ENCODE results near the gene TNRC6C.

TNRC6C gene

DNA sequence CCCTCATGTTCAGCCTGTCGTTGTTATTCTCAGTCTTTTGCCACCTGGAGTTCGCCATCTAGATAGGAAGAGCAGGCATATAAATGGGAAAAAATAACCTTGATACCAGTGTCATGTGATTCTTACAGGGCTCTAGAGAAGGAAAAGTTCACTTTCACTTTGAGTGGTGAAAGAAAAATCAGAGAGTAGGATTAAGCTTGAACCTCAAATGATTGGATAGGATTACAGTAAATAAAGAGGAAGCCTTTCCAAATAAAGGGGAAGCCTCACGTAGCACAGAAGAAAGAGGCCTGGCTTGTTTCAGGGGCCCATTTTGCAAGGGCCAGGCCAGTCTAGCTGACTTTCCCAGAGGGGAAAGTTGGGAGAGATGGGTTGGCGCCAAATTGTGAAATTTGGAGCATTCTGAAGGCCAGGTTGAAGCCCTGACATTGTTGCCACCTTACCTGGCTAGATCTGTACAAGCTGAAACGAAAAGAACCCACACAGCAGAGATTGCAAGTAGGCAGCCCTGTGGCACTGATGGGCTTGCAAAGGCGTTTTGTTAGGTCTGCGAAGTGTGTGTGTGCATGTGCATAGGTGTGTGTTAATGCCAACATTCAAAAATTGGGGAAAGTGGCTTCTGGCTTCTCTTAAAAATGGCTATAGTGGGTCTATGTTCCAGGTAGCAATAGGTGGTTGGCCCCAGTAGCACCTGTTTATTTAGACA is 131.2 kb downstream of the TNRC6C start:
- no peak for DNase-seq

DNA sequence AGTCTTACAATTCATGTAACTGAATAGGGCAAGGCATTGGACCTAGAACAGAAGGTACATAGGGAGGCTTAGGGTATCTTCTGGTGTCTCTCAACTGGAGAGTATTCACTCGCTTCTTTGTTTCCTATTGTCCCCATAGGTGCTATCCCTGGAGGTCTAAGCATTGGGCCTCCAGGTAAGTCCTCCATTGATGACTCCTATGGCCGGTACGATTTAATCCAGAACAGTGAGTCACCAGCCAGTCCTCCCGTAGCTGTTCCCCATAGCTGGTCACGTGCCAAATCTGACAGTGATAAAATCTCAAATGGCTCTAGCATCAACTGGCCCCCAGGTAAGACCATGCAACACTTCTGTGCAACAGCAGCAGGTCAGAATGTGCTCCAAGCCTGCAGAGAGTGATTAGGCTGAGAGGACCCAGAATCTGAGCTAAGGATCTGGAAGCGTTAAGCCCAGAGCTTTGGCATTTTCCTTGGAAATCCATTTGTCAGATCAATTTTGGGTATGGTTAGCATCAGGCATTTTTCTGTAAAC is 134.4 kb downstream of the TNRC6C start:
- no peak for DNase-seq

- DNase-seq, result no peak
Observed at GRCh38 chr17:78095035-78095434, 136.5 kb downstream of the TNRC6C start.

DNA sequence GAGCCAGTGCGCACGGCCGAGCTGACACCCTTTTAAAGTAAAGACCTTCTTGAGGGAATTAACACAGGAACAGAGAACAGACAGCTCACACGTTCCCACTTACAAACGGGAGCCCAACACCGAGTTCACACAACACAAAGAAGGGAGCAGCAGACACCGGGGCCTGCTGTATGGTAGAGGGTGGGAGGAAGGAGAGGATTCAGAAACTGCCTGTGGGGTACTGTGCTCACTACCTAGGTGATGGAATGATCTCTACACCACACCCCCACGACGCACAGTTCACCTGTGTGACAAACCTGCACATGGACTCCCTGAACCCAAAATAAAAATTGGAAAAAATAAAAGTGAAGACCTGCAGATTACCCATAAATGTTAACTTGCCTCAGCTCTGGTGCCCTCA is 137.6 kb downstream of the TNRC6C start:
- DNase-seq, result no peak

DNA sequence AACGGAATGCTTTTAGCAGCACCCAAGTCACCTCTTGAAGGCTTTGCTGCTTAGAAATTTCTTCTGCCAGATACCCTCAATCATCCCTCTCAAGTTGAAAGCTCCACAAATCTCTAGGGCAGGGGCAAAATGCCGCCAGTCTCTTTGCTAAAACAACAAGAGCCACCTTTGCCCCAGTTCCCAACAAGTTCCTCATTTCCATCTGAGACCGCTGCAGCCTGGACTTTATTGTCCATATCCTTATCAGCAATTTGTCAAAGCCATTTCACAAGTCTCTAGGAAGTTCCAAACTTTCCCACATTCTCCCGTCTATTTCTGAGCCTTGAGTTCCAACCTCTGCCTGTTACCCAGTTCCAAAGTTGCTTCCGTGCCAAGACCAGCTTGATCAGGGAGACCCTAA is 142.6 kb downstream of the TNRC6C start:
- no peak for DNase-seq

DNA sequence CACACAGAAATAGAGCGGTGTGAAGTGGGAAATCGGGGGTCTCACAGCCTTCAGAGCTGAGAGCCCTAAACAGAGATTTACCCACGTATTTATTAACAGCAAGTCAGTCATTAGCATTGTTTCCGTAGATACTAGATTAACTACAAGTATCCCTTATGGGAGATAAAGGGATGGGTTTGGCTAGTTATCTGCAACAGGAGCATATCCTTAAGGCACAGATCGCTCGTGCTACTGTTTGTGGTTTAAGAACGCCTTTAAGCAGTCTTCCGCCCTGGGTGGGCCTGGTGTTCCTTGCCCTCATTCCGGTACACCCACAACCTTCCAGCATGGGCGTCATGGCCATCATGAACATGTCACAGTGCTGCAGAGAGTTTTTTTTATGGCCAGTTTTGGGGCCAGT is 143.0 kb downstream of the TNRC6C start:
- no peak for DNase-seq

GRCh38 chr17:78103311-78103710 is 144.8 kb downstream of the TNRC6C start:
- no peak for DNase-seq

DNA sequence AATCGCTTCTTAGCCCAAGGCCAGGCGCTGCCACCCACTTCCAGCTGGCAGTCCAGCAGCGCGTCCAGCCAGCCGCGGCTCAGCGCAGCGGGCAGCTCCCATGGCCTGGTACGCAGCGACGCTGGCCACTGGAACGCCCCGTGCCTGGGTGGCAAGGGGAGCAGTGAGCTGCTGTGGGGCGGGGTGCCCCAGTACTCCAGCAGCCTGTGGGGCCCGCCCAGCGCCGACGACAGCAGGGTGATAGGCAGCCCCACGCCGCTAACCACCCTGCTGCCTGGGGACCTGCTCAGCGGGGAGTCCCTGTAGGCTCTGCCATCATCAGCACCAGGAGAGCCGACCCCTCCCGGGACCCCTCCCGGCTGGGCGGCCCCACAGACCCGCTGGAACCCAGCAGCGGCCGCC is 146.0 kb downstream of the TNRC6C start:
- no peak for DNase-seq

DNA sequence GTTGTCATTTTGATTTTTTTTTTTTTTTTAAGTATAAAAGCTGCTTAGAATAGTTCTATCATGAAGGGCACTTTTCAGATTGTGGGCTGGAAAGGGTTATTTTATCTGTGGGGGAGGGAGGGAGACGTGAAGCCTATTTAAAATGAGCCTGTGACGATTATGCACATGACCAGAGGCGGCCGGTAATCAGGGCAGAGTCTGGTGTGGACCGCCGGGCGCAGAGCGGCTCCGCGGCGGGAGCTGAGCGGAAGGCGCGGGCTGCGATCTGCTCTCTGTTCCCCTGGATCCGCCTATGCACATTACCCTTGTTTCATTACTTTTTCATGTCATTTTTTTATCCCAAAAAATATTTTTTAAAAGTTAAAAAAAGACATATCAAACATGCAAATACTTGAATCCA is 146.6 kb downstream of the TNRC6C start:
- no peak for DNase-seq

DNA sequence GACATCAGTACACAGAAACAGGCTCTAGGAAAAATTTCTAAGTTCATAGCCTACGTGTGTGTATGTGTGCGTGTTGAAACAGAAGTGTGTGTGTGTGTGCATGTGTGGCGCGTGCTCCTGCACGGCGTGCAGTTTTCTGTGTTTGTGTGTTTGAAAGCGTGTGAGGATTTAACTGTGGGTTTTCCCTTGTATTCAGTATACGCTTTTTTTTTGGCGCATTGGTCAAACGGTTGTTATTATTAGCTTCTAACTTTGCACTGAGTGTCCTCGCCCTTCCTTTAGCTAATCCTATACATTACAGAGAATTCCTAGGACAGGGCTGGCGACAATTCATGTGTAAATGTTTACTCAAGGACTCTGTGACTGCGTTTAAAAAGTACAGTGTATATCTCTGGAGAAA is 147.0 kb downstream of the TNRC6C start:
- no peak for DNase-seq

DNA sequence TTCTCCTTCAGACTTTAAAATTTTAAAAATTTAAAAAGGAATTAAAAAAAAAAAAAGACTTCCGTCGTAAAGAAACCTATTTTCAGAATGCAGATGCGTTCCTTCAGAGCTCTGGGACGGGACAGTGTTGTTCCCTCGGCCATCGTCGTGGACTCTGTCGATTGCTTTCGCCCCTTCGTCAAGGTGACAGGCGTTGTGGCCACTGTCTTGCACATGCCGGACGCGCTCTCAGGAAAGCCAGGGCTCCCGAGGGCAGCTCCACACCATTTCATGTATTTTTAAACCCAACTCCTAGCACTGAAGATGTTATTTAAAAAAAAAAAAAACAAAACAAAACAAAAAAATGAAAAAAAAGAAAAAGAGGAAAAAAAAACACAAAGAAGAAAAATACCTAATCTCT is 147.7 kb downstream of the TNRC6C start:
- no peak for DNase-seq

- no peak for DNase-seq
Observed at GRCh38 chr17:78107457-78107856, 149.0 kb downstream of the TNRC6C start.

GRCh38 chr17:78107976-78108725 is 149.6 kb downstream of the TNRC6C start:
- DNase-seq, result no peak

DNA sequence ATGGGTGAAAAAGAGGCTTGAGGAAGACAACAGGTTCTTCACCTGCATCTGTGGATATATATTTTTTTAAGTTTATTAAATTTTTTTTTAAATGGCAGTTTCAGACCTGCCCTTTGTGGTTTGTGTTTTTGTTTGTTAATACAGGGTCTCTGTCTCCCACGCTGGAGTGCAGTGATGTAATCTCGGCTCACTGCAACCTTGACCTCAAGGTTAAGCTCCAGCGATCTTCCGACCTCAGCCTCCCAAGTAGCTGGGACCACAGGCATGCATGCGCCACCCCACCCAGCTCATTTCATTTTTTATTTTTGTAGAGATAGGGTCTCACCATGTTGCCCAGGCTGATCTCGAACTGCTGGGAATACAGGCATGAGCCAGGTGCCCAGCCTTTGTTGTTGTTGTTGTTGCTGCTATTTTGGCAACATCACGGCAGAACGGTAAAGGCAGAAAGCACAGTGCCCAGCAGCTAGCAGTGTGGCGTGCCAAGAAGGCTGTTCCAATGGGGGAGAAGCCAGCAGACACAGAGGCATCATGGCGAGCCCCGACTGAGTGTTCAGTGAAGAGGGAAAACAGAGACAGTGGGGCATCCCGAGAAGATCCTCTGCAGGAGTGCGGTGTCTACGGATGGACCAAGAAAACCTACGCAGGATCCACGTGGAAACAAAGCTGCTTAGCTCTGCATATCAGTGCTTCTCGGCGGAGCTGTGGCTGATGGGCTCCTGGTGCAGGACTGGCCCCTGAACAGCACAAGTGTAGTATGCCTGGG is 150.4 kb downstream of the TNRC6C start:
- DNase-seq, result peak; percentile 35 to 55

GRCh38 chr17:78109489-78109761 is 150.9 kb downstream of the TNRC6C start:
- no peak for DNase-seq

- DNase-seq, result no peak
Observed at GRCh38 chr17:78110363-78111015, 152.0 kb downstream of the TNRC6C start.

DNA sequence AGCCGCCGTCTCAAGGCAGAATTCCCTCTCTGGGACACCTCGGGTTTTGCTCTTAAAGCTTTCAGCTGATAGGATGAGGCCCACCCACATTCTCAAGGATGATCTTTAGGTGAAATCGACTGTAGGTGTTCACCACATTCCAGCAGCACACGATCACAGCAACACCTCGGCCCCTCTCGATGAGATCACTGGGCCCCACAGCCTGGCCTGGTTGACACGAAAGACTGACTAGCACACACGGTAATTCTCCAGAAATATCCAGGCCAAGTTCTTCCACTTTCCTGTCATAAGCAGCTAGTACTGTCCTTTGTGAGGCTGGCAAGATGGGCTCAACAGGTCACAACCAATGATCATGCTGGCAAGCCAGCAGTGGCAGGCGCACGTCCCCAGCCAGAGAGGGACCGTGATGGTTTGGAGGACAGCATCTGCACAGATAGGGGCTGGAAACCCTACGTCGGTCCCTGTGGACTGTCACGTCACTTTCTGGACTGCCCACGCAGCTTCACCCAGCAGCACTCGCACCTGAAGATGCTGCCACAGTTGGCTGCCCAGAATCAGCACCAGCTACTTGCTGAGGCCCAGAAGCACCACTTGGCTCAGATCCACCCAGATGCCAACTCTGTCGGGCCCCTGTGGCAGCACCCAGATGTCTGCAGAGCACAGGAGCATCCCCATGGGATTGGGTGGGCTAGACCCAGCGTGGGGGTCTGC is 152.7 kb downstream of the TNRC6C start:
- DNase-seq, result no peak

- no peak for DNase-seq
Observed at GRCh38 chr17:78111727-78112517, 153.4 kb downstream of the TNRC6C start.

DNA sequence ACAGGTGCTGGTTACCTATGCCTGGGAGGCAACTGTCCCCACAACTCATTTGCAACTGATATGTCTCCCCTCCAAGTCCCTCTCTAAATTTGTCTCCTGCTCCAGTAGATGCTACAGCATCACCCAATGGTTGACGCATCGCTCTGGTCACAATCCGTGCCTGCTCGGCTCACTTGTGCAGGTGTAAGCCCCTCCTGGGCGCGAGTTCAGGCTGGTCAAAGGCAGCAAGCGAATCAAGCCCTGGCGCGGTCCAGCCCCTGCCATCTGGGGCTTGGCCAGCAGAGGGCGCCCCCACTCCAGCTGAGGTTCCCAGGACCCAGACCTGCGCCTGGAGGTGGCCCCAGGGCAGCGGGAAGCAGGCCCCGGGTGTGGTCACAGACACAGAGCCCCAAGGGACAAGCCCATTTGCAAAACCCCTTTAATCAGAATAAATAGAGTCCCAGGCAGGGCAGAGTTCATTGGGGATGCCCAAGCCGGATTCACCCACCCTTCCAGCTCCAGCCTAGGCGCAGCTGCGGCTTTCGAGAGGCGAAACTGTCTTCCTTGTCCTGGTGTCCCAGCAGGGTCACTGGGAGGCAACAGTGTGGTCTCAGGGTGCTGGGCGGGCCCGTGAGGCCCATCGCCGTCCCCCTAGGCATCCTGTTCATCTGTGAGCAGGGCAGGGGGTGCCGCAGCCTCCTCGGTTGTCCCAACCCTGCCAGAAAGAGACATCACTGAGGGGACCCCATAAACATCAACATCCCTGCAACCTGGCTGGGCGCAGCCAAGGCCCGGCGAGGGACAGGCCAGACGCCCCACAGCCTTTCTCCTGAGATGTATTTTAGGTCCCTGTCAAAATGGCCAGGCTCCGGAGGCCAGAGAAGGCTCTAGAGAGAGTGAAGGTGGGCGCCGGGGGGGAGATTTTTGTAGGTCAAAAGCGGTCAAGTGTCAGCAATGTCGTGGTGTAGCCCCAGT is 154.3 kb downstream of the TNRC6C start:
- DNase-seq, result peak; percentile 49 to 75

Measured in NCI-H446 (cell line).